Keratinocyte (primary cell): Measurements from ENCODE around the gene EVPLL. TPM values are rescaled to one million over a fixed set of nuclear protein-coding genes. Genes with fewer than 3 reads are reported as not detected.
"Not testable (repeated sequence)": the region's sequence is repeated elsewhere in the genome, so short reads cannot be mapped to it uniquely, and the experiment has no call there.

Experiments used
- DNase-seq: peaks from one replicate; pipeline ENCODE4 v3.0.0-alpha.2; 2011; ENCODE audit warnings: low read depth, missing footprints, low spot score
- FAIRE-seq: peaks from 2 replicates; lab custom pipeline; 2011; peaks lifted over from hg19 to GRCh38; lab: Jason Lieb, UNC
- H2AFZ ChIP-seq: 2 replicates; pipeline ENCODE4 v1.6.0; 2012; ENCODE audit warnings: low read length, control low read depth, inconsistent platforms; ENCODE audit not compliant: control insufficient read depth
- H3K27ac ChIP-seq: 2 replicates; pipeline ENCODE4 v1.5.1; 2011; ENCODE audit warnings: low read length; ENCODE audit not compliant: control insufficient read depth, insufficient read depth
- H3K27me3 ChIP-seq: 3 replicates; pipeline ENCODE4 v1.6.0; 2011; ENCODE audit warnings: low read length; ENCODE audit not compliant: control insufficient read depth, insufficient read depth; ENCODE audit errors: extremely low read depth
- H3K36me3 ChIP-seq, 2 experiments: 2 replicates in 1 of 2; 3 replicates in 1 of 2; pipeline ENCODE4 v1.5.1; 2011; ENCODE audit warnings: low read length in 2 of 2, mild to moderate bottlenecking in 1 of 2; ENCODE audit not compliant: control insufficient read depth in 2 of 2, insufficient read depth in 2 of 2; ENCODE audit errors: extremely low read depth in 1 of 2
- H3K4me1 ChIP-seq: 3 replicates; pipeline ENCODE4 v1.5.1; 2011; ENCODE audit warnings: low read length; ENCODE audit not compliant: control insufficient read depth, insufficient read depth; ENCODE audit errors: extremely low read depth
- H3K4me2 ChIP-seq: 3 replicates; pipeline ENCODE4 v1.6.0; 2011; ENCODE audit warnings: low read depth, low read length; ENCODE audit not compliant: control insufficient read depth, insufficient read depth; ENCODE audit errors: extremely low read depth
- H3K4me3 ChIP-seq, 3 experiments: fragments of 200-600 bp in 1 of 3; sonication (generic) in 1 of 3; 2 replicates in 2 of 3; 3 replicates in 1 of 3; pipeline ENCODE4 v1.5.1; 2011 to 2016; ENCODE audit warnings: low read length in 3 of 3, mild to moderate bottlenecking in 3 of 3, control low read depth in 2 of 3, inconsistent platforms in 1 of 3, low read depth in 1 of 3, mixed read lengths in 1 of 3, mixed run types in 1 of 3, moderate library complexity in 1 of 3; ENCODE audit not compliant: control insufficient read depth in 2 of 3, insufficient read depth in 2 of 3; ENCODE audit errors: extremely low read depth in 1 of 3
- H3K79me2 ChIP-seq: 2 replicates; pipeline ENCODE4 v1.6.0; 2012; ENCODE audit warnings: low read length; ENCODE audit not compliant: control insufficient read depth, insufficient read depth
- H3K9ac ChIP-seq: 3 replicates; pipeline ENCODE4 v1.6.0; 2011; ENCODE audit warnings: low read length; ENCODE audit not compliant: control insufficient read depth, insufficient read depth; ENCODE audit errors: extremely low read depth
- H3K9me1 ChIP-seq: 3 replicates; pipeline ENCODE4 v1.6.0; 2011; ENCODE audit warnings: low read length; ENCODE audit not compliant: control insufficient read depth, insufficient read depth; ENCODE audit errors: extremely low read depth
- H3K9me3 ChIP-seq: 2 replicates; pipeline ENCODE4 v1.5.1; 2012; ENCODE audit warnings: low read depth, low read length; ENCODE audit not compliant: control insufficient read depth
- H4K20me1 ChIP-seq: 3 replicates; pipeline ENCODE4 v1.6.0; 2011; ENCODE audit warnings: low read length; ENCODE audit not compliant: control insufficient read depth, insufficient read depth; ENCODE audit errors: extremely low read depth
- CTCF ChIP-seq, 3 experiments: IDR thresholded peaks in 1 of 3; conservative IDR thresholded peaks in 1 of 3; optimal IDR thresholded peaks in 1 of 3; 2 replicates in 2 of 3; 3 replicates in 1 of 3; pipeline versions ENCODE3 to v1.5.1; 2011; ENCODE audit warnings: low read length in 3 of 3, mild to moderate bottlenecking in 3 of 3, moderate library complexity in 2 of 3, control low read depth in 1 of 3, inconsistent platforms in 1 of 3; ENCODE audit not compliant: insufficient read depth in 2 of 3; ENCODE audit errors: extremely low read depth in 1 of 3
- EZH2 ChIP-seq: IDR thresholded peaks from one replicate; pipeline ENCODE4 v1.6.1; 2012; ENCODE audit warnings: inconsistent platforms, mild to moderate bottlenecking, low read length, moderate library complexity
- dilution Hi-C: fragments of 300-500 bp; cut with MboI; formaldehyde crosslinking; loops from one replicate; pipeline ENCODE4 v1.7.0; 2020; ENCODE audit warnings: low sequenced_read_pairs; ENCODE audit not compliant: extremely low pct_ligation_motif_present
- polyA plus RNA-seq, 5 experiments: library from polyadenylated mRNA; depleted of rRNA in 3 of 5; stranded (reverse) in 3 of 5; stranded (forward) in 1 of 5; unstranded in 1 of 5; fragments of >200 nt; gene quantifications; 1 replicate in 1 of 5; 2 replicates in 3 of 5; 3 replicates in 1 of 5; pipeline versions ENCODE4 v1.2.1 to v1.2.3, GENCODE V29; 2011 to 2012; ENCODE audit warnings: missing spikeins in 2 of 5, low read depth in 1 of 5, low replicate concordance in 1 of 5

EVPLL gene
- polyA plus RNA-seq, 1 donor (not counting 4 experiments of a cell fraction or from before 2014, with no cell fraction given): 0.31 TPM

- no peak overlapping the region for H3K27ac ChIP-seq
- no peak overlapping the region for H3K9ac ChIP-seq
- H3K27me3 ChIP-seq: peaks cover 28% of the 10 kb centered on the region
- H3K4me2 ChIP-seq: no peak overlapping the region
- no peaks in the 10 kb centered on the region for H4K20me1 ChIP-seq
- no peaks in the 10 kb centered on the region for H3K9me1 ChIP-seq
- H3K79me2 ChIP-seq: no peaks in the 10 kb centered on the region
- H3K36me3 ChIP-seq: no peaks in the 10 kb centered on the region
- dilution Hi-C loops: no loop called here
- H3K4me3 ChIP-seq: no peak overlapping the region
- TF ChIP-seq EZH2 (no peak), CTCF (optimal IDR thresholded peaks at IDR 0.05 in 1 of 3, IDR thresholded peaks at IDR 0.05 in 1 of 3, conservative IDR thresholded peaks at IDR 0.05 in 1 of 3; ENCODE audit: extremely low read depth in 1 of 3, insufficient read depth in 2 of 3, low read length in 3 of 3) (no peak)
- no peak overlapping the region for H2AFZ ChIP-seq
- peaks cover 13% of the 10 kb centered on the region for H3K4me1 ChIP-seq
- FAIRE-seq (no peak), DNase-seq (no peak)
- no peaks in the 10 kb centered on the region for H3K9me3 ChIP-seq
Measured at GRCh38 chr17:18382441-18383078, 5.0 kb downstream of the EVPLL start.

DNA sequence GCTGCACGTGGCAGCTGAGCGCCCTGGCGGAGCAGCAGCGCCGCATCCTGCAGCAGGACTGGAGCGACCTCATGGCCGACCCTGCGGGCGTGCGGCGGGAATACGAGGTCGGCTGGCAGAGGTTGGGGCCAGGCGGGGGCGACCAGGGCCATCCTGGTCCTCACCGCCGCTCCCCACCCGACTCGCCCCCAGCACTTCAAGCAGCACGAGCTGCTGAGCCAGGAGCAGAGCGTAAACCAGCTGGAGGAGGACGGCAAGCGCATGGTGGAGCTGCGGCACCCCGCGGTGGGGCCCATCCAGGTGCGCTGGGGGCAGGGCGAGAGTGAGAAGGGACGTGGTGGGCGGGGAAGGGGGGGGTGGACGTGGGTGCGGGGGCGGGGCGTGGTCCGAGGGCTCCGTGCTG, 5.5 kb downstream of the EVPLL start:
- H3K9me3 ChIP-seq, H4K20me1 ChIP-seq, H3K4me1 ChIP-seq, H2AFZ ChIP-seq, H3K9me1 ChIP-seq, H3K4me3 ChIP-seq, H3K79me2 ChIP-seq, H3K4me2 ChIP-seq, DNase-seq, FAIRE-seq, H3K27ac ChIP-seq, H3K36me3 ChIP-seq, H3K9ac ChIP-seq, dilution Hi-C loops: not testable (repeated sequence)
- peaks cover 28% of the 10 kb centered on the region for H3K27me3 ChIP-seq

- H3K9me3 ChIP-seq, H3K4me1 ChIP-seq, FAIRE-seq, DNase-seq, H2AFZ ChIP-seq, H3K36me3 ChIP-seq, dilution Hi-C loops, H3K27ac ChIP-seq, H3K9ac ChIP-seq, H3K4me3 ChIP-seq, H3K9me1 ChIP-seq, H4K20me1 ChIP-seq, H3K4me2 ChIP-seq, H3K79me2 ChIP-seq: not testable (repeated sequence)
- H3K27me3 ChIP-seq: peaks cover 28% of the 10 kb centered on the region
Measured at GRCh38 chr17:18384271-18384670, 6.7 kb downstream of the EVPLL start.

DNA sequence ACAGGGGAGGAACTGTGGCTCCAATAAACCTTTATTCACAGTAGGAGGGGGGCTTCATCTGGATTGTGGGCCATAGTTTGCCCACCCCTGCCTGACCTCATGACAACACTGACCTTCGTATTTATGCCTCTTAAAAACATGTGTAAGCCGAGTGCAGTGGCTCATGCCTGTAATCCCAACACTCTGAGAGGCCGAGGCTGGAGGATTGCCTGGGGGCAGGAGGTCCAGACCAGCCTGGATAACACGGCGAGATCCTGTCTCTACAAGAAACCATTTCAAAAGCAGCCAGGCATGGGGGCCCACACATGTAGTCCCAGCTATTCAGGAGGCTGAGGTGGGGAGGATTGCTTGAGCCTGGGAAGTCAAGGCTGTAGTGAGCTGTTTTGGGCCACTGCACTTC, 10.0 kb downstream of the EVPLL start:
- H3K27me3 ChIP-seq, H3K27ac ChIP-seq, H3K79me2 ChIP-seq, dilution Hi-C loops, H3K4me2 ChIP-seq, H3K9me1 ChIP-seq, H3K9me3 ChIP-seq, H3K4me3 ChIP-seq, H3K9ac ChIP-seq, DNase-seq, H4K20me1 ChIP-seq, H2AFZ ChIP-seq, FAIRE-seq, H3K4me1 ChIP-seq, H3K36me3 ChIP-seq: not testable (repeated sequence)
